HepG2 (cell line): Measurements from ENCODE around the gene INF2. TPM values are rescaled to one million over a fixed set of nuclear protein-coding genes. Genes with fewer than 3 reads are reported as not detected.

Source experiments
- HMG20B ChIP-seq: conservative IDR thresholded peaks from 2 replicates; pipeline ENCODE4 v1.6.1; 2016; ENCODE audit warnings: missing genetic modification reagents, missing compliant biosample characterization
- MTF2 ChIP-seq: sonication (generic); formaldehyde crosslinking; IDR thresholded peaks from 2 replicates; pipeline ENCODE4 v1.5.0; 2020; ENCODE audit warnings: missing genetic modification reagents, borderline replicate concordance
- NRL ChIP-seq: sonication (generic); formaldehyde crosslinking; IDR thresholded peaks from 2 replicates; pipeline ENCODE4 v1.5.0; 2020; ENCODE audit warnings: missing genetic modification reagents, mild to moderate bottlenecking, moderate library complexity, borderline replicate concordance
- REPIN1 ChIP-seq: sonication (generic); formaldehyde crosslinking; IDR thresholded peaks from 2 replicates; pipeline ENCODE4 v1.8.0; 2022; ENCODE audit warnings: missing genetic modification reagents, low read depth, mild to moderate bottlenecking, borderline replicate concordance
- RFX5 ChIP-seq: IDR thresholded peaks from 2 replicates; pipeline ENCODE4 v1.6.1; 2011; ENCODE audit warnings: low read depth, low read length, improper control_type of control experiment
- SRY ChIP-seq: sonication (generic); formaldehyde crosslinking; IDR thresholded peaks from 2 replicates; pipeline ENCODE4 v1.8.0; 2022; ENCODE audit warnings: mild to moderate bottlenecking, missing genetic modification reagents
- ZNF550 ChIP-seq: sonication (generic); formaldehyde crosslinking; IDR thresholded peaks from 2 replicates; pipeline ENCODE4 v1.4.0; 2020; ENCODE audit warnings: mild to moderate bottlenecking, missing genetic modification reagents, borderline replicate concordance
- ZNF557 ChIP-seq: sonication (generic); formaldehyde crosslinking; IDR thresholded peaks from 2 replicates; pipeline ENCODE4 v1.4.0; 2020; ENCODE audit warnings: missing genetic modification reagents
- ZNF629 ChIP-seq: sonication (generic); formaldehyde crosslinking; conservative IDR thresholded peaks from 2 replicates; pipeline ENCODE4 v1.5.0; 2020; ENCODE audit warnings: missing genetic modification reagents
- ZNF773 ChIP-seq: sonication (generic); formaldehyde crosslinking; IDR thresholded peaks from 2 replicates; pipeline ENCODE4 v1.4.0; 2020; ENCODE audit warnings: missing genetic modification reagents, borderline replicate concordance
- ZNF781 ChIP-seq: sonication (generic); formaldehyde crosslinking; IDR thresholded peaks from 2 replicates; pipeline ENCODE4 v1.5.1; 2020; ENCODE audit warnings: borderline replicate concordance, mild to moderate bottlenecking, missing genetic modification reagents; ENCODE audit errors: not compliant biosample characterization
- ZNF792 ChIP-seq: IDR thresholded peaks from 2 replicates; pipeline ENCODE4 v1.6.1; 2016
- ZNF850 ChIP-seq: sonication (generic); formaldehyde crosslinking; conservative IDR thresholded peaks from 2 replicates; pipeline ENCODE4 v1.9.0; 2021; ENCODE audit warnings: mild to moderate bottlenecking, missing genetic modification reagents
- polyA plus RNA-seq, 8 experiments: library from polyadenylated mRNA; depleted of rRNA in 3 of 8; stranded (reverse) in 7 of 8; unstranded in 1 of 8; fragments of >200 nt; fragmentation: Illumina TruSeq in 4 of 8; extraction: Trizol in 4 of 8; gene quantifications; 2 replicates each; pipeline versions ENCODE4 v1.2.1 to v1.2.3, GENCODE V29; 2011 to 2016; ENCODE audit warnings: low read depth in 4 of 8, missing spikeins in 1 of 8, mixed read lengths in 1 of 8; ENCODE audit not compliant: insufficient read depth in 1 of 8
- total RNA-seq, 5 experiments: library from RNA; depleted of rRNA; stranded (reverse); fragments of >200 nt; fragmentation: Illumina TruSeq; extraction: Trizol; gene quantifications; 2 replicates each; pipeline ENCODE4 v1.2.3, GENCODE V29; 2016; ENCODE audit warnings: low read depth in 1 of 5
- TF ChIP-seq, protein P1 (sequence below): sonication (generic); formaldehyde crosslinking; IDR thresholded peaks from 2 replicates; pipeline ENCODE4 v1.5.0; 2020; ENCODE audit warnings: missing genetic modification reagents, mild to moderate bottlenecking, borderline replicate concordance
- TF ChIP-seq, protein P2 (sequence below): IDR thresholded peaks from 2 replicates; pipeline ENCODE4 v1.6.1; 2016; ENCODE audit warnings: missing compliant biosample characterization, missing genetic modification reagents, borderline replicate concordance
- TF ChIP-seq, protein P3 (sequence below): sonication (generic); formaldehyde crosslinking; IDR thresholded peaks from 2 replicates; pipeline ENCODE4 v1.5.1; 2020; ENCODE audit warnings: mild to moderate bottlenecking, moderate library complexity, missing genetic modification reagents
- TF ChIP-seq, protein P4 (sequence below): fragments of 450-650 bp; IDR thresholded peaks from 2 replicates; pipeline ENCODE4 v1.6.1; 2016
- TF ChIP-seq, protein P5 (sequence below): sonication (generic); formaldehyde crosslinking; IDR thresholded peaks from 2 replicates; pipeline ENCODE4 v1.5.0; 2020; ENCODE audit warnings: missing genetic modification reagents, mild to moderate bottlenecking, borderline replicate concordance
- TF ChIP-seq, protein P6 (sequence below): sonication (generic); formaldehyde crosslinking; IDR thresholded peaks from 2 replicates; pipeline ENCODE4 v1.4.0; 2020; ENCODE audit warnings: mild to moderate bottlenecking, low read depth, missing genetic modification reagents
- TF ChIP-seq, protein P7 (sequence below): sonication (generic); formaldehyde crosslinking; IDR thresholded peaks from 2 replicates; pipeline ENCODE4 v1.5.0; 2020; ENCODE audit warnings: missing genetic modification reagents

INF2 gene
- total and polyA plus RNA-seq, 2 of the 13 experiments (the other 11 are each of a cell fraction or from before 2014, with no cell fraction given), result 16.4 to 26.4 TPM

DNA sequence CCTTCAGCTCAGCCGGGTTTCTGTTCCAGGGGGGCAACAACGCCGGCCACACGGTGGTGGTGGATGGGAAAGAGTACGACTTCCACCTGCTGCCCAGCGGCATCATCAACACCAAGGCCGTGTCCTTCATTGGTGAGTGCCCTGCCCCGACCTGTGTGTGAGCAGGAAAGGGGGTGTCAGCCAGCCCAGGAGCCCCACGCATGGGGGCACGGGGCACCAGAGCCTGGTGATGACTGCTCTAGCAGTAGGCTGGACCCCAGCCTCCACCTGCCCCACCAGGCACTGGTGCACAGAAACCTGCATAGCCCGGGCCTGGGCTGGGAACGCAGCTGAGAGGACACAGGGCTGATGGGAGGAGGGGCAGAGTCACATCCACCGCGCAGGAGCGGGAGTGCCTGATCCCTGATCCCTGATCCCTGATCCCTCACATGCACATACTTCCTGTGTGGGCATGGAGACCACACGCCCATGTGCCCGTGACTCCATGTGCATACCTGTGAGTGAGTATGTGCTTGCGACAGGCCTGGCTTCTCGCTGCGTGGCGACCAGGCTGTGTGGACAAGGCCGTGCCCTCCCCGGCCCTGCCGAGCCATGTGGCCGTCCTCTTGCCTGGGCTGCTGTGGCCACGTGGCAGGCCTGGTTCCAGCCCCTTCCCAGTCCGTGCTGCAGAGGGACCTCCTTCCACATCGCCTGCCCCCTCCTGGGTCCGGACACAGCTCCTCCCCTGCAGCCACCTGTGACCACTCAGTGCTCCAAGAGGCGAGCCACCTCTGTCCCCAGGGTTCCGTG lies 45.8 kb downstream of the INF2 start (continued):
- TF ChIP-seq, protein P1, sequence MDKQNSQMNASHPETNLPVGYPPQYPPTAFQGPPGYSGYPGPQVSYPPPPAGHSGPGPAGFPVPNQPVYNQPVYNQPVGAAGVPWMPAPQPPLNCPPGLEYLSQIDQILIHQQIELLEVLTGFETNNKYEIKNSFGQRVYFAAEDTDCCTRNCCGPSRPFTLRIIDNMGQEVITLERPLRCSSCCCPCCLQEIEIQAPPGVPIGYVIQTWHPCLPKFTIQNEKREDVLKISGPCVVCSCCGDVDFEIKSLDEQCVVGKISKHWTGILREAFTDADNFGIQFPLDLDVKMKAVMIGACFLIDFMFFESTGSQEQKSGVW (CRISPR knock-in tag), result no peak
- TF ChIP-seq HMG20B (no peak), ZNF850 (no peak), NRL (CRISPR knock-in tag) (peak; percentile 44; the same call in 1 of the 2 replicates), REPIN1 (CRISPR knock-in tag) (no peak), ZNF629 (CRISPR knock-in tag) (no peak), MTF2 (CRISPR knock-in tag) (no peak), SRY (peak; percentile 63; the same call in 1 of the 2 replicates), RFX5 (no peak), ZNF550 (CRISPR knock-in tag) (no peak), ZNF781 (CRISPR knock-in tag) (no peak), ZNF792 (CRISPR knock-in tag) (peak; percentile 93; the same call in 1 of the 2 replicates), ZNF773 (CRISPR knock-in tag) (no peak), ZNF557 (0 out of 2 replicates have a peak, but pooled peaks have one; percentile 49)
- TF ChIP-seq, protein P2, sequence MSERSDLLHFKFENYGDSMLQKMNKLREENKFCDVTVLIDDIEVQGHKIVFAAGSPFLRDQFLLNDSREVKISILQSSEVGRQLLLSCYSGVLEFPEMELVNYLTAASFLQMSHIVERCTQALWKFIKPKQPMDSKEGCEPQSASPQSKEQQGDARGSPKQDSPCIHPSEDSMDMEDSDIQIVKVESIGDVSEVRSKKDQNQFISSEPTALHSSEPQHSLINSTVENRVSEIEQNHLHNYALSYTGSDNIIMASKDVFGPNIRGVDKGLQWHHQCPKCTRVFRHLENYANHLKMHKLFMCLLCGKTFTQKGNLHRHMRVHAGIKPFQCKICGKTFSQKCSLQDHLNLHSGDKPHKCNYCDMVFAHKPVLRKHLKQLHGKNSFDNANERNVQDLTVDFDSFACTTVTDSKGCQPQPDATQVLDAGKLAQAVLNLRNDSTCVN, result peak; percentile 68; the same call in 1 of the 2 replicates
- TF ChIP-seq, protein P3, sequence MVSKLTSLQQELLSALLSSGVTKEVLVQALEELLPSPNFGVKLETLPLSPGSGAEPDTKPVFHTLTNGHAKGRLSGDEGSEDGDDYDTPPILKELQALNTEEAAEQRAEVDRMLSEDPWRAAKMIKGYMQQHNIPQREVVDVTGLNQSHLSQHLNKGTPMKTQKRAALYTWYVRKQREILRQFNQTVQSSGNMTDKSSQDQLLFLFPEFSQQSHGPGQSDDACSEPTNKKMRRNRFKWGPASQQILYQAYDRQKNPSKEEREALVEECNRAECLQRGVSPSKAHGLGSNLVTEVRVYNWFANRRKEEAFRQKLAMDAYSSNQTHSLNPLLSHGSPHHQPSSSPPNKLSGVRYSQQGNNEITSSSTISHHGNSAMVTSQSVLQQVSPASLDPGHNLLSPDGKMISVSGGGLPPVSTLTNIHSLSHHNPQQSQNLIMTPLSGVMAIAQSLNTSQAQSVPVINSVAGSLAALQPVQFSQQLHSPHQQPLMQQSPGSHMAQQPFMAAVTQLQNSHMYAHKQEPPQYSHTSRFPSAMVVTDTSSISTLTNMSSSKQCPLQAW (CRISPR knock-in tag), result peak; percentile 90
- TF ChIP-seq, protein P4, sequence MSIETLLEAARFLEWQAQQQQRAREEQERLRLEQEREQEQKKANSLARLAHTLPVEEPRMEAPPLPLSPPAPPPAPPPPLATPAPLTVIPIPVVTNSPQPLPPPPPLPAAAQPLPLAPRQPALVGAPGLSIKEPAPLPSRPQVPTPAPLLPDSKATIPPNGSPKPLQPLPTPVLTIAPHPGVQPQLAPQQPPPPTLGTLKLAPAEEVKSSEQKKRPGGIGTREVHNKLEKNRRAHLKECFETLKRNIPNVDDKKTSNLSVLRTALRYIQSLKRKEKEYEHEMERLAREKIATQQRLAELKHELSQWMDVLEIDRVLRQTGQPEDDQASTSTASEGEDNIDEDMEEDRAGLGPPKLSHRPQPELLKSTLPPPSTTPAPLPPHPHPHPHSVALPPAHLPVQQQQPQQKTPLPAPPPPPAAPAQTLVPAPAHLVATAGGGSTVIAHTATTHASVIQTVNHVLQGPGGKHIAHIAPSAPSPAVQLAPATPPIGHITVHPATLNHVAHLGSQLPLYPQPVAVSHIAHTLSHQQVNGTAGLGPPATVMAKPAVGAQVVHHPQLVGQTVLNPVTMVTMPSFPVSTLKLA, result peak; percentile 90
- TF ChIP-seq, protein P5, sequence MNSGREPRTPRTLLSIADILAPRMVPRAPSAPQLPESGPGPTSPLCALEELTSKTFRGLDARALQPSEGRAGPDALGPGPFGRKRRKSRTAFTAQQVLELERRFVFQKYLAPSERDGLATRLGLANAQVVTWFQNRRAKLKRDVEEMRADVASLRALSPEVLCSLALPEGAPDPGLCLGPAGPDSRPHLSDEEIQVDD (CRISPR knock-in tag), result peak; percentile 97; the same call in 1 of the 2 replicates
- TF ChIP-seq, protein P6, sequence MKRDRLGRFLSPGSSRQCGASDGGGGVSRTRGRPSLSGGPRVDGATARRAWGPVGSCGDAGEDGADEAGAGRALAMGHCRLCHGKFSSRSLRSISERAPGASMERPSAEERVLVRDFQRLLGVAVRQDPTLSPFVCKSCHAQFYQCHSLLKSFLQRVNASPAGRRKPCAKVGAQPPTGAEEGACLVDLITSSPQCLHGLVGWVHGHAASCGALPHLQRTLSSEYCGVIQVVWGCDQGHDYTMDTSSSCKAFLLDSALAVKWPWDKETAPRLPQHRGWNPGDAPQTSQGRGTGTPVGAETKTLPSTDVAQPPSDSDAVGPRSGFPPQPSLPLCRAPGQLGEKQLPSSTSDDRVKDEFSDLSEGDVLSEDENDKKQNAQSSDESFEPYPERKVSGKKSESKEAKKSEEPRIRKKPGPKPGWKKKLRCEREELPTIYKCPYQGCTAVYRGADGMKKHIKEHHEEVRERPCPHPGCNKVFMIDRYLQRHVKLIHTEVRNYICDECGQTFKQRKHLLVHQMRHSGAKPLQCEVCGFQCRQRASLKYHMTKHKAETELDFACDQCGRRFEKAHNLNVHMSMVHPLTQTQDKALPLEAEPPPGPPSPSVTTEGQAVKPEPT, result no peak
- TF ChIP-seq, protein P7, sequence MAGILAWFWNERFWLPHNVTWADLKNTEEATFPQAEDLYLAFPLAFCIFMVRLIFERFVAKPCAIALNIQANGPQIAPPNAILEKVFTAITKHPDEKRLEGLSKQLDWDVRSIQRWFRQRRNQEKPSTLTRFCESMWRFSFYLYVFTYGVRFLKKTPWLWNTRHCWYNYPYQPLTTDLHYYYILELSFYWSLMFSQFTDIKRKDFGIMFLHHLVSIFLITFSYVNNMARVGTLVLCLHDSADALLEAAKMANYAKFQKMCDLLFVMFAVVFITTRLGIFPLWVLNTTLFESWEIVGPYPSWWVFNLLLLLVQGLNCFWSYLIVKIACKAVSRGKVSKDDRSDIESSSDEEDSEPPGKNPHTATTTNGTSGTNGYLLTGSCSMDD (CRISPR knock-in tag), result peak; percentile 89; the same call in 1 of the 2 replicates
